Parathyroid adenoma (tissue), 2 donors: Measurements from ENCODE around the gene CD47.

ENCODE experiments used
- H2AFZ ChIP-seq: fragments of 300-600 bp; sonication (generic); one replicate; pipeline ENCODE4 v1.7.0; 2017; ENCODE audit warnings: antibody characterized with exemption, mild to moderate bottlenecking
- H3K27ac ChIP-seq: fragments of 300-600 bp; sonication (generic); one replicate; pipeline ENCODE4 v1.7.0; 2017
- H3K27me3 ChIP-seq: fragments of 300-600 bp; sonication (generic); one replicate; pipeline ENCODE4 v1.7.0; 2017; ENCODE audit warnings: low read length; ENCODE audit not compliant: control insufficient read depth, insufficient read depth
- H3K36me3 ChIP-seq: fragments of 300-600 bp; sonication (generic); one replicate; pipeline ENCODE4 v1.7.0; 2017; ENCODE audit warnings: low read length; ENCODE audit not compliant: control insufficient read depth, insufficient read depth
- H3K4me1 ChIP-seq: fragments of 300-600 bp; sonication (generic); one replicate; pipeline ENCODE4 v1.7.0; 2017; ENCODE audit warnings: control low read depth
- H3K4me2 ChIP-seq: fragments of 300-600 bp; sonication (generic); one replicate; pipeline ENCODE4 v1.7.0; 2017; ENCODE audit warnings: low read length
- H3K4me3 ChIP-seq: fragments of 300-600 bp; sonication (generic); one replicate; pipeline ENCODE4 v1.7.0; 2017; ENCODE audit warnings: low read depth, low read length
- H3K79me2 ChIP-seq: fragments of 300-600 bp; sonication (generic); one replicate; pipeline ENCODE4 v1.7.0; 2017; ENCODE audit warnings: control low read depth
- H3K9ac ChIP-seq: fragments of 300-600 bp; sonication (generic); one replicate; pipeline ENCODE4 v1.7.0; 2017; ENCODE audit warnings: mild to moderate bottlenecking
- H3K9me3 ChIP-seq: fragments of 300-600 bp; sonication (generic); one replicate; pipeline ENCODE4 v1.7.0; 2017; ENCODE audit warnings: low read length; ENCODE audit not compliant: control insufficient read depth
- TF ChIP-seq, protein P1 (sequence below): fragments of 300-600 bp; sonication (generic); IDR thresholded peaks from one replicate; pipeline ENCODE4 v1.7.0; 2017; ENCODE audit warnings: antibody characterized with exemption, mild to moderate bottlenecking
- donor health status: primary hyperparathyroidism.

CD47 gene

DNA sequence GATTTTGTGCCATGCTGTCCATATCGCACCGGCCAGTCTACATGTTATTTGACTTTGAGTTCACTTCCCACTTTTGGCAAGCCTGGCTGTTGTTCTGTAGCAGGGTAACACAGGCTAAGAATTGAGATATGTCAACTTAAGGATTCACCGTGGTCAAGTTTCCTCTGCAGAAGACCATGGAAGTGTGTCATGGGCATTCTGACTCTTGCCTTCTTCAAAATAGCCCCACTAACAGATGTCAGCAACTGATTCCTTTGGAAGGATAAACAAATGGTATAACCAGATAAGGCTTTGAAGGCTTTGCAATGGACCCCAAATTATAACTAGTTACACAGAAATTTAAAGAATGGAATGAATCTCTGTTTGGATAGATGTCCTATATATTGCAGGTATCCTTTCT is 20.1 kb upstream of the CD47 start:
- no peak overlapping the region for H3K4me2 ChIP-seq
- no peaks in the 10 kb centered on the region for H3K4me1 ChIP-seq
- no peak overlapping the region for H2AFZ ChIP-seq
- H3K9me3 ChIP-seq = no peaks in the 10 kb centered on the region
- H3K9ac ChIP-seq = no peak overlapping the region
- H3K36me3 ChIP-seq = no peaks in the 10 kb centered on the region
- no peaks in the 10 kb centered on the region for H3K27me3 ChIP-seq
- H3K4me3 ChIP-seq = no peak overlapping the region
- no peak overlapping the region for H3K27ac ChIP-seq
- H3K79me2 ChIP-seq = no peaks in the 10 kb centered on the region
- TF ChIP-seq, protein P1, sequence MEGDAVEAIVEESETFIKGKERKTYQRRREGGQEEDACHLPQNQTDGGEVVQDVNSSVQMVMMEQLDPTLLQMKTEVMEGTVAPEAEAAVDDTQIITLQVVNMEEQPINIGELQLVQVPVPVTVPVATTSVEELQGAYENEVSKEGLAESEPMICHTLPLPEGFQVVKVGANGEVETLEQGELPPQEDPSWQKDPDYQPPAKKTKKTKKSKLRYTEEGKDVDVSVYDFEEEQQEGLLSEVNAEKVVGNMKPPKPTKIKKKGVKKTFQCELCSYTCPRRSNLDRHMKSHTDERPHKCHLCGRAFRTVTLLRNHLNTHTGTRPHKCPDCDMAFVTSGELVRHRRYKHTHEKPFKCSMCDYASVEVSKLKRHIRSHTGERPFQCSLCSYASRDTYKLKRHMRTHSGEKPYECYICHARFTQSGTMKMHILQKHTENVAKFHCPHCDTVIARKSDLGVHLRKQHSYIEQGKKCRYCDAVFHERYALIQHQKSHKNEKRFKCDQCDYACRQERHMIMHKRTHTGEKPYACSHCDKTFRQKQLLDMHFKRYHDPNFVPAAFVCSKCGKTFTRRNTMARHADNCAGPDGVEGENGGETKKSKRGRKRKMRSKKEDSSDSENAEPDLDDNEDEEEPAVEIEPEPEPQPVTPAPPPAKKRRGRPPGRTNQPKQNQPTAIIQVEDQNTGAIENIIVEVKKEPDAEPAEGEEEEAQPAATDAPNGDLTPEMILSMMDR = no peak

DNA sequence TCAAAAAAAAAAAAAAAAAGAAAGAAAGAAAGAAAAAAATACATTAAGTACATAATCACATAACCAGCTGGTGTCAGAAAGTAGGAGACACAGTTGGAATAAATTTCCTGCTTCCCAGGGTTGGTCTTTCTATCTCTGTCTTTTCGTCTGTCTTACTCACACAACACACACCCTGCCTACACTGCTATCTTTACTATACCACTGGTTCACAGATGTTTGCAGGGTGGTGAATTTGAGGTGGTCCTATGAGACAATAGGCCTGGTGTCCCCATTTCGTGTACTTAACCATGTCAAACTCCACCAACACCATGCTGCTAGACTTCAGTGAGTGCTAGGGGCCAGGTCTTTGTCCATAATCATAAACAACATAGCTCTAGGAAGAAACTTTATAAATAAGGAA is 17.6 kb upstream of the CD47 start:
- Histone ChIP-seq H3K4me3 (no peak overlapping the region), H3K36me3 (no peaks in the 10 kb centered on the region), H3K9ac (no peak overlapping the region), H3K4me1 (no peaks in the 10 kb centered on the region), H3K79me2 (no peaks in the 10 kb centered on the region), H3K27ac (no peak overlapping the region), H3K9me3 (no peaks in the 10 kb centered on the region), H3K27me3 (no peaks in the 10 kb centered on the region), H3K4me2 (no peak overlapping the region), H2AFZ (no peak overlapping the region)
- TF ChIP-seq, protein P1 = no peak

DNA sequence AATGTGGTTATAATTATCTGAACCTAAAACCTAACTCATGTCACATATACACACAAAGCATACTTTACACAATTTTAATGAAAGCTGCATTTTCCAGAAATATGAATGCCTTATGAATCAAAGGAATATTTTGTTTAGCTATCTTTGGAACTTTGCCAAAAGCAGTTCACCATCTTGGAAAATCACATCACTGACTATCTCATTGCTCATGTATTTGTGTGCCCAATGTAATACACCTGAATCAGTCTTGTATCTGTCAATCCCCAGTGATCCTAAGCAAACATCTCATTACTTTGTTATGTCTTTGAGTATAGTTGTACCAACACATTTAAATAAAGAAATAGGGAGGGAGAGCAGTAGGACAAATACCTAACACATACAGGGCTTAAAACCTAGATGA is 15.6 kb upstream of the CD47 start:
- TF ChIP-seq, protein P1 = no peak
- Histone ChIP-seq H3K9me3 (no peaks in the 10 kb centered on the region), H3K4me3 (no peak overlapping the region), H3K4me1 (no peaks in the 10 kb centered on the region), H2AFZ (no peak overlapping the region), H3K4me2 (no peak overlapping the region), H3K36me3 (no peaks in the 10 kb centered on the region), H3K9ac (no peak overlapping the region), H3K79me2 (no peaks in the 10 kb centered on the region), H3K27me3 (no peaks in the 10 kb centered on the region), H3K27ac (no peak overlapping the region)

DNA sequence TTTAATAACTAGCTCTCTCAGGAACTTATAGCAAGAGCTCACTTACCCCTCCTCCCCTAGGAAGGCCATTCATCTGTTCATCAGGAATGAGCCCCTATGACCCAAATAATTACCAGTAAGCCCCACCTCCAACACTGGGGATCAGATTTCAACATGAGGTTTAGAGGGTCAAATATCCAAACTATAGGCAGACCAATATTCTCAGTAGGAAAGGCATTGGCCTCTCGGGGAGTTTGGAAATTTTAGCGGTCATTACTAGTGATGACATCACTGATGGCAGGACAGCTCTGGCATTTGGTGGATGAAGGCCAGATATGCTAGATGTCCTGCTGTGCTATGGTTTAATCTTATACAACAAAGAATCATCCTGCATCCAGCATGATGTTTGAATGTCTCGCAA is 15.2 kb upstream of the CD47 start:
- H3K9me3 ChIP-seq = no peaks in the 10 kb centered on the region
- H3K4me2 ChIP-seq = no peak overlapping the region
- H3K4me3 ChIP-seq = no peak overlapping the region
- no peak overlapping the region for H3K9ac ChIP-seq
- no peak overlapping the region for H2AFZ ChIP-seq
- no peaks in the 10 kb centered on the region for H3K79me2 ChIP-seq
- TF ChIP-seq, protein P1 = no peak
- H3K27ac ChIP-seq = no peak overlapping the region
- H3K27me3 ChIP-seq = no peaks in the 10 kb centered on the region
- no peaks in the 10 kb centered on the region for H3K4me1 ChIP-seq
- H3K36me3 ChIP-seq = no peaks in the 10 kb centered on the region

DNA sequence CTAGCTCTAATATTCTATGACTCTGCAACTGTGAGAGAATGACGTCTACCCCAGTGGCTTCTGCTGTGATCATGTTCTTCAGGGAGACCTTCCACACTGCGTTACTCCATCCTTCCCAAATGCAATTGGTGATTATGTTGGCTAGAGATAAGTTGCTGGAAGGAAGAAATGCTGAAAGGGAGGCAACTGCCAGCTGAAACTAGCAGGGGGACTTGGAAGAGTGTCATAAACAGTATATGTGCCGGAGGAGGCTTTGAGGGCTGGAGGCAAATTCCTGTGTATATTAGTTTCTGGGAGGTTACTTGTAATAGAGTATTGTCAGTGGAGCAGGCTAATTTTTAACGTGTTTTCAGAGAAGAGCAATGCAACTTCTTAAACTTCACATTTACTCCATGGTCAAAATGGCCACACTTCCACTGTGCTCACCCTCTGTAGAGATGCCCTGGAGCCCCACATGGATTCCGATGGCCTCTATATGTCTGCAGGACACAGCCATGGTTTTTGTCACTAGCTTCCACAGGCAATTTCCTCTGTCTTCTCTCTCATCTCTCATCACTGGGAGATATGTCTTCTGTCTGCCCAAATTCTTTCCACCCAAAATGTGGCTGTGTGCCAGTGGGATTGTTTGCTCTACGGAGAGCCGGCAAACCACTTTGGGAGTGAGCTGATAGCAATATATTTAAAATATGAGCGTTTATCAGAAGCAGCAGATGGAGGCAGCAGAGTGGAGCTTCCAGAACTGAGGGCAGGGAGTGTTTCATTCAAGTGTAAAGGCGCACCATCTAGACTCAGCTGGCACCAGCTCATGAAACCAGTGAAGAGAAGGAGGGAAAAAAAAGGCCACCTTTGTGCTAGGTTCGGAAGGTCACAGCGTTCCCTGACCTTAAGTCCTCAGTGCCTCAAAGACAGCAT is 13.3 kb upstream of the CD47 start:
- no peak overlapping the region for H3K4me2 ChIP-seq
- no peaks in the 10 kb centered on the region for H3K4me1 ChIP-seq
- H3K27me3 ChIP-seq = no peaks in the 10 kb centered on the region
- TF ChIP-seq, protein P1 = no peak
- H3K79me2 ChIP-seq = no peaks in the 10 kb centered on the region
- H3K9me3 ChIP-seq = no peaks in the 10 kb centered on the region
- H3K4me3 ChIP-seq = no peak overlapping the region
- H3K36me3 ChIP-seq = no peaks in the 10 kb centered on the region
- no peak overlapping the region for H3K9ac ChIP-seq
- H3K27ac ChIP-seq = no peak overlapping the region
- no peak overlapping the region for H2AFZ ChIP-seq
